GM18873 (cell line): Measurements from ENCODE around the gene BTBD8.

ENCODE experiments used
- ATAC-seq: cut with Tn5 transposase; IDR thresholded peaks from one replicate; pipeline ENCODE4 v1.9.1; 2021; ENCODE audit warnings: mild to moderate bottlenecking, moderate library complexity, moderate number of reproducible peaks; ENCODE audit not compliant: unreplicated experiment, low FRiP score

The BTBD8 gene

DNA sequence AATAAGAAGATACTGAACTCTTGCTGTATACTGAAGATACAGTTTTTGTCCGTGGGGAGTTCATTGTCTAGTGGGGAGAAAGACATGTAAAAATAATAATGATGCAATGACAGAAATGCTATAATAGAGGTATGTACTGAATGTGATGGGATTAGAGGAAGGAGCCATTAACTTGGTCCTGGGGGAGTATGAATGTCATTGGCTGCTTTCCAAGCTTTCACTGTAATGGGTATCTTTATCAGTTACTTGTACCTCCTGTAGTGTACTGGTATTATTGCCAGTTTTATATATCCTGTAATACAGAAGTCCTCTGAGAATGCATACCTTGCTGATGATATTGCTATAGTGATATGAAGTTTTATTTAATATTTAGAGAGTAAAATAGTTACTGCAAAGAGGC is 7.4 kb downstream of the BTBD8 start:
- ATAC-seq = no peak

GRCh38 chr1:92091625-92092024 is 11.5 kb downstream of the BTBD8 start:
- no peak for ATAC-seq

- no peak for ATAC-seq
These were observed 13.9 kb downstream of the BTBD8 start for GRCh38 chr1:92094090-92094489.

- ATAC-seq = no peak
These were observed 14.4 kb downstream of the BTBD8 start for GRCh38 chr1:92094595-92094994.

GRCh38 chr1:92095874-92096273 is 15.7 kb downstream of the BTBD8 start:
- ATAC-seq = no peak

DNA sequence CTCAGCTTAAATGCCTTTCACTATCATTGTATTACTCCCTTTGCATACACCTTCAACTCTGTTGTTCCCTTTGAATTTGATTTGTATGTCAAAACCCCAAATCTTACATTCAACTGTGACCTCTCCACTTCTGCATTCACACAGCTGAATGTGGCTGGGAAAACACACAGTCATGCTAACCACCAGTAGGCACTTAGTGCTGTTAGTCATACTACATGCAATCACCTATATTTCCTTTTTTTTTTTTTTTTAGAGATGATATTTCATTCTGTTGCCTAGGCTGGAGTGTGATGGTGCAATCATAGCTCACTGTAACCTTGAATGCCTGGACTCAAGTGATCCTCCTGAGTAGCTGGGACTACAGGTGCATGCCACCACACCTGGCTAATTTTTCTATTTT is 16.2 kb downstream of the BTBD8 start:
- ATAC-seq = no peak

DNA sequence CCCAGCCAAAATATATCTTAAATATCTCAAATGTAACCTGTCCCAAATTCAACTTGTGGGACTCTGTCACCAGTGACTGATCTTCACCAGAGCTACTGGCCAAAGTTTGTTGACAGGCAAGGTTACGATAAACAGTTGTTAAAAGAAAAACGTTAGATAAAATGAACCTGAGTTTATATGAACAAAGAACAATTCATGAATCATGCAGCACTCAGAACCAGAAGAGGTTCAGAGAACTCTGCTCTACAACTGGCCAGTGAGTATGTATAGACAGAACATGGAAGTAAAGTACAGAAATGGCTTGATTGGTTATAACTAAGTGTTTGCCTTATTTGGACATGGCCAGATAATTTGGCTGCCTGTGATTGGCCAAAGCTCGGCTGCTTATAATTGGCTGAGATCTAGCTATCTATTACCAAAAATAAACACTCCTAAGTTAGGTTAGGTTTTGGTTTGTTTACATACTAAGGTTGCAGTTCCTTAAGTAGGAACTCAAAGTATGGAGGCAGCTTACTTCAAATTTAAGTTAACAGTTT is 25.5 kb downstream of the BTBD8 start:
- no peak for ATAC-seq

DNA sequence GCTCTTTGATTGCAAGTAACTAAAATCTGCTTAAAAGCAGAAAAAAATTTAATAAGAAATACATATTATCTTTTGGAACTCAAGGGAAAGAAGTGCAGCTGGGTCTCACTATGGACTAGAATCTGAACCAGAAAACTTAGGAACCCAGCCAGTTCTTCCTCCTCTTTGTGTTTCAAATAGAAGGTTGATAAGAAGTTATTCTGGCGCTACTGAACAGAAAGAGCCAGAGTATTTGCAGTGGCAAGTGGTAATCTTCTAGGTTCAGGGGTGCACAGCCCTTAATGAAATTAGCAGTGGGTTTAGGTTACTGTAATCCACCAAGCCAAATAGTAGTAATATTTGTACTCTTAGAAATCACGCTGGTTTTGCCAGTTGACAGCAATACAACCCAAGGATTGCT is 28.5 kb downstream of the BTBD8 start:
- ATAC-seq = no peak

- ATAC-seq = no peak
These were observed 37.4 kb downstream of the BTBD8 start for GRCh38 chr1:92117526-92117925.

- no peak for ATAC-seq
These were observed 38.7 kb downstream of the BTBD8 start for GRCh38 chr1:92118826-92119225.

GRCh38 chr1:92123868-92124267 is 43.7 kb downstream of the BTBD8 start:
- ATAC-seq = no peak

- no peak for ATAC-seq
These were observed 45.1 kb downstream of the BTBD8 start for GRCh38 chr1:92125204-92125603.

DNA sequence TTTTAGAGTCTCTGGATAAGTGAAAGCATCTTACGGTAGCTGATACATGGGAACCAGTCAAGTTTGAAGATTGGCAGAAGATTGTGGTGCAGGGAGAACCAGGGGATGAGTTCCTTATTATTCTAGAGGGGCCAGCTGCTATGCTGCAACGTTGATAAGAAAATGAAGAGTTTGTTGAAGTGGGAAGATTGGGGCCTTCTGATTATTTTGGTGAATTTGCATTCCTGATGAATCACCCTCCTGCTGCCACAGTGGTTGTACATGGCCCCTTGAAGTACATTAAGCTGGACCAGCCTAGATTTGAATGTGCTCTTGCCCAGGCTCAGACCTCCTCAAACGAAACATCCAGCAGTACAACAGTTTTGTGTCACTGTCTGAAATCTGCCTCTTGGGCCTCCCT is 45.9 kb downstream of the BTBD8 start:
- no peak for ATAC-seq

DNA sequence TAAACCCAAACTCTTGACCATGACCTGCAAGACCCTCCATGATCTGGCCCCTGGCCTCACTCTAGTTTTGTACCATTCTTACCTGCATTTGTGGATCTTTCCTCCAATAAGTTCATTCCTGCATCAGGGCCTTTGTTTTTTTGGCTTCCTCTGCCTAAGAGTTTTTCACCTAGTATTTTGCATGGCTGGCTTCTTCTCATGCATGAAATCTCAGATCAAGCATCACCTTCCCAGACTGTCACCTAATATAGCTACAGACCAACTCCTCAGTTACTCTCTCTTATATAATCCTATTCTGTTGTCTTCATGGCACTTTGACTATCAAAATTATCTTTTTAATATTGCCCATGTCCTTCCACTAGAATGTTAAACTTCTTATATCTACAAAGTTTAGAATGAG is 54.2 kb downstream of the BTBD8 start:
- ATAC-seq = no peak

DNA sequence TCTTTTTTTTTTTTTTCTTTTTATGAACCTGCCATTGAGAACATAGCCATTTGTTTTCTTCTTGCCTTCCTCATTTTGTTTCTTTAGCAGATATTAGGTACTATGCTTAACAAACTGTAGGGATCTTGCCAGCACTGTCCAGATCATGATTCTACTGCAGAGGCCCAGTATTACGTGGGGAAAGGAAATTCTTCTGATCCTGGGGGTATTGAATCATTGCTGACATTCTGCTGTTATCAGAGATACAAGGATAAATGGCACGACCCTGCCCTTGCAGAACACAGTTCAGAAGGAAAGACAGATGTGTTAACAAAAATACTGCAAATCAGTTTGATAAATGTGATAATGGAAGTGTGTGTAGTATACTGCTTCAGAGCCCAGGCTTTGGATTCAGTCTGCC is 56.2 kb downstream of the BTBD8 start:
- ATAC-seq = no peak

DNA sequence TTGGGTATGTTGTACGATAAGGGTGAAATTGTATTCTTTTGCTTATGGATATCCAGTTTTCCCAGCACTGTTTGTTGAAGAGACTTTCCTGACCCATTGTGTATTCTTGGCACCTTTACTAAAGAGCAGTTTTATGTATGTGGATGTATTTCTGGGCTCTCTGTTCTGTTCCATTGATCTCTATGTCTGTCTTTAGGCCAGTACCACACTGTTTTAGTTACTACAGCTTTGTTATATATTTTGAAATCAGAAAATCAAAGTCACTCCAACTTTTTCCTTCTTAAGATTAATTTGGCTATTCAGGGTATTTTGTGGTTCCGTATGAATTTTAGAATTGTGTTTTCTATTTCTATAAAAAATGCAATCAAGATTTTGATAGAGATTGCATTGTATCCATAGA is 74.8 kb downstream of the BTBD8 start:
- no peak for ATAC-seq

GRCh38 chr1:92159593-92159992 is 79.4 kb downstream of the BTBD8 start:
- no peak for ATAC-seq

DNA sequence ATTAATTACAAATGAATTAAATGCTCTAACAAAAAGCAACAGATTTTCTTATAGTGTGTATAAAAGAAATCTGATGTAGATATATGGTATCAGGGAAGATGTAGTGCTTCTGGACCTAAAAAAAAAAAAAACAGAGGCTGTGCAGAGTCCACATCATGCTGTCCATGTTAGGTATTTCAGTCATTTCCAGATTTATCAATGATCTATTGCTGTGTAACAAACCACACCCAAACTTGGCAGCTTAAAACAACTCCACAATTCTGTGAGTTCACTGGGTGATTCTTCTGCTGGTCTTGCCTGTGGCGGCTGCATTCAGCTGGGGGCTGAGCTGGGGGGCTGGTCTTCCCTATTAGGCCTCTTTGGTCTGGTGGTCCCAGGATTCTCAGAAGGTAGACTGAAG is 85.2 kb downstream of the BTBD8 start:
- ATAC-seq = no peak

GRCh38 chr1:92167151-92167550 is 87.0 kb downstream of the BTBD8 start:
- ATAC-seq = no peak

- ATAC-seq = no peak
These were observed 88.5 kb downstream of the BTBD8 start for GRCh38 chr1:92168657-92169056.

DNA sequence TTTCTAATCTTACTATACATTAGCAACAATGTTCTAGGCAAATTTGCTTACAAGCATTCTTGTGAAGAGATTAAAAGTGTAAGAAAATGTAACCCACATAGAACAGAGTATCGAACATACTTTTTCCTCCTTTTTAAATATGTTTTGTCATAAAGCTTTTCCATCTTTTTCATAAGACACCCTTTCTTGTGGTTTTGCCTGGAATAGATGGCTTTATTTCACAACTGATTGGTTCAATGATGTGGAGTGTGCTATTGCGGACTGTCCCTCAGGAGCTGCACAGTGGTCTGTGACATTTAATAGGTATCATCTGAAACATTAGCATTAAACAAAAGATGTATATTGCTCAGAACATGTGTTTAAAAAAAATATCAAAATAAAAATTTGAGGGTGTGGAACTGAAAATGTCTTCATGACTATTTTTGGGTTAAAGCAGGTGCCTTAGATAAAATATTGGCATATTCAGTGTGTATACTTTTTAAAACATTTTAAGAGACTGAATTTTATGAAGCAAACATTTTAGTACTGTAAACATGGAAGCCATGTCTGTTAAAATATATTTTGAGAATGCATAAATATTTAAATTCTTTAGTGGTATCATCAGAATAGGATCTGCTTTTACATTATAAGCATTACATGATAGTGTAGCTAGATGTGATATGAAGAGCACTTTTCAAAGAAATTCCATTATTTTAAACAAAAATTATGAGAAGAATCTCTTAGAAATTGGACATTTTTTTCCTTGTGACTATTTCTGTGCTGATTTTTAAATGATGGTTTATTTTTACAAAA is 89.3 kb downstream of the BTBD8 start:
- ATAC-seq = no peak

- ATAC-seq = no peak
These were observed 104.5 kb downstream of the BTBD8 start for GRCh38 chr1:92184632-92185031.
